Hematopoietic multipotent progenitor cell (in vitro differentiated cells): ENCODE results near the gene MRAP2. TPM values are rescaled to one million over a fixed set of nuclear protein-coding genes. Genes with fewer than 3 reads are reported as not detected.
"Not testable (repeated sequence)": the region's sequence is repeated elsewhere in the genome, so short reads cannot be mapped to it uniquely, and the experiment has no call there.

ENCODE experiments used
- DNase-seq, 3 donors: peaks; one replicate each; pipeline ENCODE4 v3.0.0-alpha.2; 2011 to 2015; ENCODE audit warnings: low read depth in 2 of 3, low spot score in 2 of 3
- total RNA-seq: library from RNA; depleted of rRNA; stranded (reverse); fragments of >200 nt; gene quantifications from one replicate; pipeline ENCODE4 v1.2.3, GENCODE V29; 2012

MRAP2 gene
- total RNA-seq, 1 donor: not detected

DNA sequence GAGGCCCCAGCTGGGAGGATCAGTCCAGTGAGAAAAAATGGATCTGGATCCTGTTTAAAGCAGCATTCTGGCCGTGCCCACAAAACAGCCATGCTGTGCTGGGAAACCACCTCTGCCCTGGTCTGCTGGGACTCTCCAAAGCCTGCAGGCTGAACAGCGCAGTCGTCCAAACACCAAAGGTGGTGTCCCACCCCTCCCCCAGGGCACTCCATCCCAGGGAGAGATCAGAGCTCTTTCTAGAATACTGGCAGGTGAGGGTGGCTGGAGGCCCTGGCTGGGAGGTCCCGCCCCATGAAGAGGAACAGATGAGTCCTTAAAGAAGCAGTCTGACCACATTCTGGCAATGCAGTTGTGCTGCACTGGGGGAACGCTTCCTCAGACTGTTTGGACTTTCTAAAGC is 84.6 kb downstream of the MRAP2 start:
- DNase-seq: no peak

DNA sequence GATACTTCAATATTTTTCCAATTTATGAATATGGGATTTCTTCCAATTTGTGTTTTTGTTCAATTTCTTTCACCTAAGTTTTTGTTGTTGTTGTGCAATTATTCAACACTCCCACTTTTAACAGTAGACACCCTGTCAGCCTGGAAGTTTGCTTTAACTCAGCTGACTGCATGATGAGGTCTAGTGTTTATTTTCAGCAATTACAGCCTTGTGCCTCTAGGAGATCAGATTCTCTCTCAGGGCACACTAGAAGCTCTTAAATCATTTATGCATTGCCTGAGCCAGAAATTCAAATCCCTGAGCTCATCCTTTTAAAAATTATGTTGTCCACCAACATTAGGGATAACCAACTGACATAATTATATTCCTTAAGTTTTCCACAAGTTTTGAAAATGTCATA is 85.7 kb downstream of the MRAP2 start:
- no peak for DNase-seq

DNA sequence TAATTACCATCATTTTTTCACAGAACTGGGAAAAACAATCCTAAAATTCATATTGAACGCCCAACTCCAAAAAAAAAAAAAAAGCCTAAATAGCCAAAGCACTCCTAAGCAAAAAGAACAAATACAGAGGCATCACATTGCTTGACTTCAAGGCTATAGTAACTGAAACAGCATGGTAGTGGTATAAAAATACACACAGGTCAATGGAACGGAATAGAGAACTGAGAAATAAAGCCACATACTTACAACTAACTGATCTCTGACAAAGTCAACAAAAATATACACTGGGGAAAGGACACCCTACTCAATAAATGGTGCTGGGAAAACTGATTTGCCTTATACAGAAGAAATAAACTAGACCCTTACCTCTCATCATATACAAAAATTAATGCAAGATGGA is 89.6 kb downstream of the MRAP2 start:
- DNase-seq: no peak

DNA sequence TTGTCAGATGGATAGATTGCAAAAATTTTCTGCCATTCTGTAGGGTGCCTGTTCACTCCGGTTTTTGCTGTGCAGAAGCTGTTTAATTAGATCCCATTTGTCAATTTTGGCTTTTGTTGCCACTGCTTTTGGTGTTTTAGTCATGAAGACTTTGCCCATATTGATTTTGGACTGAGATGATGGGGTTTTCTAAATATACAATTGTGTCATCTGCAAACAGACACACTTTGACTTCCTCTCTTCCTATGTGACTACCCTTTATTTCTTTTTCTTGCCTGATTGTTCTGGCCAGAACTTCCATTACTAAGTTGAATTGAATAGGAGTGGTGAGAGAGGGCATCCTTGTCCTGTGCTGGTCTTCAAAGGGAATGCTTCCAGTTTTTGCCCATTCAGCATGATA is 96.0 kb downstream of the MRAP2 start:
- DNase-seq: not testable (repeated sequence)

DNA sequence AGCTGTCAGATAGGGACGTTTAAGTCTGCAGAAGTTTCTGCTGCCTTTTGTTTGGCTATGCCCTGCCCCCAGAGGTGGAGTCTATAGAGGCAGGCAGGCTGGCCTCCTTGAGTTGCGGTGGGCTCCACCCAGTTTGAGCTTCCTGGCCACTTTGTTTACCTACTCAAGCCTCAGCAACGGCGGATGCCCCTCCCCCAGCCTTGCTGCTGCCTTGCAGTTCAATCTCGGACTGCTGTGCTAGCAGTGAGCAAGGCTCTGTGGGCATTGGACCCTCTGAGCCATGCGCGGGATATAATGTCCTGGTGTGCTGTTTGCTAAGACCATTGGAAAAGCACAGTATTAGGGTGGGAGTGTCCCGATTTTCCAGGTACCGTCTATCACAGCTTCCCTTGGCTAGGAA is 99.8 kb downstream of the MRAP2 start:
- DNase-seq: not testable (repeated sequence)

DNA sequence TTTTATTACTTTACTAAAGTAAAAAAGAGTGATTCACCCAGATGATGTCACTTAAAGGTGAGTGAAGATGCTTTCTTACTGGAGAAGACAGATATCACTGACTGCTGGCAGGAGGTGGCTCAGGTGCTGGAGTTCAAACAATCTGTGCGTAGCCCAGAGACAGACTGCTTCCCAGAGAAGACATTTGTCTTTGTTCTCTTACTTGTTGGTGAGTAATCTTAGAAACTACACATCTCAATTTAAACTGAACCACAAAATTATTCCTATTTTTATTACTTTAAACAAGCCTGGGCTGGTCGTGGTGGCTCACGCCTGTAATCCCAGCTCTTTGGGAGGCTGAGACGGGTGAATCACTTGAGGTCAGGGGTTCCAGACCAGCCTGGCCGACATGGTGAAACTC is 101.7 kb downstream of the MRAP2 start:
- no peak for DNase-seq

DNA sequence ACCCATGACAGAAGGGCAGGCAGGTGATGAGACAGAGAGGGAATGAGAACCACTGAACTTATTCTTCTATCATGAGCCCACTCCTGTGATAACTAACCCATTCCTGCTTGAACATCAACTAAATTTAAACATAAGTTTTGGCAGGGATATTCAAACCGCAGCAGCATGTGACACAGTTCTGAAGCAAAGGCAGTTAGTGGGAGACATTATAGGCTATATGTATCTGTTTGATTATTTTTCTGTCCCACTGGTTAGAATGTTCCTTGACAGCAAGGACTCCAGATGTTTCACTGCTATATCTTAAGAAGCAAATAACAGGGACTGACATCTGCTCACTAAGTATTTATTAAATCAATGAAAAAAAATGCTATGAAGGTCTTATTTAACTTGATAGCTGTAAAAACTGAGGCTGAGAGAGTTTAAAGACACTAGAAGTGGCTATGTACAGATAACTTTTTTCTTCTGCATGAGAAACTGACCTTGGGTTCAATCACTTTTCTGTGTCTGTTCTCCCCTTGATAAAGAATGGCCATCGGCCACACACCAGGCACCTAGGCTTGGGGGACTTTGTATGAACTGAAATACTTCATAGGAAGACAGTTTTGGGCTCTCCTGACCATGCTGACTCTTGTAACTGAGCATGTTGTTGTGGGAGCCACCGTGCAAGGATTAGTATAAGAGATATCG is 102.9 kb downstream of the MRAP2 start:
- DNase-seq: no peak

DNA sequence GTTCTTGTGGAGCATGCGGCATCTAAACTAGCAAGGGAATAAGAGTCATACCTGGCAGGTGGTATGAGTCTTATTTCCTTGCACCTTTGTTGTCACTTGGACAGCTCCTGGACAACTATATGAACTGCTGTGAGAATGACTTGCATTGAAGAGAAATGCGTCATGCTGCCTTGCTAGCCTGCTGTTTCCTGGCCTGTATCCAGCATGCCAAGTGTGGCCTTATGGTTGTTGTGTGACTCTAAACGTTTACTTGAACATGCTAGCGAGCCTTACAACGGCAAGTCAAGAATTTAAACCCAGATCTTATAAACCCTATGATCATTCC is 103.4 kb downstream of the MRAP2 start:
- no peak for DNase-seq

DNA sequence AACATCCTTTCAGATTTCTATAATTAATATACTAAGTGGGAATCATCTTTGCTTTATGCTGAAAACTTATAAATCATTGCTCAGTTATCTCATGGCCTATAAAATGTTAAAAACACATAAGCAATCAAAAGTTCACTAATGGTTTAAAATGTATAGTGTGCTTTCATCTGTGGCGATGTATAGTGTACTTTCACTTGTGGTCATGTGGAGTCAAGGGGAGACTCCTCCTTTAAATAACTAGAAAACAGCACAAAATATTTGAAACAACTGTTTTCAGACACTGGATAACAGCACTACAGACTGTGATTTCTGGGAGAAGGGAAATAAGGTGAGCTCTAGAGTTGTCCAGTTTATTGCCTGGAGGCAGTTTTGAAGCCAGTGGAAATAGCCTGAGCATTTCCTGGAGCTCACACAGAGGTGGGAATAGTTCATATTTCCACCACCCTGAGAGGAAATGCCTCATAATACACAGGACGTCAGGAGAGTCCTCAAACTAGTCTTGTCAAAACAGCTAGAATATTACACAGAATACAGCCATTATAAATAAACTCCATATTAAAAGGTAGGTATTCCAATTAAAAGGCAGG is 104.5 kb downstream of the MRAP2 start:
- DNase-seq: no peak

DNA sequence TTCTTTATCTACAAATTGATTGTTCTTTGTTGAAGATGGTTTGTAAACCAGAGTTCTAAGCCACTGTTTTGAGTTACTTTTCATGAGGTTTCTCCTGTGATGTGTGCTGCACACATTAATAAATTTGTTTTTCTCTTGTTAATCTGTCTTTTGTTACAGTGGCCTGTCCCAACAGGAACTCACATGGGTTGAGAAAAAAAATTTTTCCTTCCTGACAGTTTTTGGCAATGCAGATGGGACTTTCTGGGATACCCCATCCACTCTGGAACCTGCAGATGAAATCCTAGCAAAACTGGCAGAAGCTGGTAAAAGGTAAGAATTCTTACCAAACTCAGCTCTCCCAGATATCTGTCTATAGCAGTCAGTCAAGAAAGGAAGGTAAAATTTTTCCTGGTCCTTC is 105.7 kb downstream of the MRAP2 start:
- DNase-seq: no peak

Other genes starting within 250 kb of the MRAP2 start
- not detected for gene RIPPLY2, start 180.4 kb upstream of the MRAP2 start, total RNA-seq
- 5.9 TPM for gene CYB5R4, start 174.1 kb upstream of the MRAP2 start, total RNA-seq
- gene CEP162, start 193.9 kb downstream of the MRAP2 start, total RNA-seq: 1.6 TPM